Naive thymus-derived CD4-positive, alpha-beta T cell (primary cell): Measurements from ENCODE around the gene FTCD. TPM values are rescaled to one million over a fixed set of nuclear protein-coding genes. Genes with fewer than 3 reads are reported as not detected.

Experiments used
- ATAC-seq: fragments of 150-1000 bp; cut with Tn5 transposase; 2 replicates; pipeline ENCODE4 v1.10.0; 2021; ENCODE audit warnings: mild to moderate bottlenecking, moderate library complexity
- CTCF ChIA-PET: fragments of 350-600 bp; sonication (Branson Sonifier 250); formaldehyde crosslinking; loops from one replicate; lab custom pipeline; 2021; ENCODE audit warnings: antibody characterized with exemption; lab: Charles Lee
- POLR2A ChIA-PET: fragments of 350-600 bp; sonication (Branson Sonifier 250); formaldehyde crosslinking; loops from one replicate; lab custom pipeline; 2021; ENCODE audit warnings: antibody characterized with exemption, inconsistent platforms; lab: Charles Lee
- DNase-seq, 9 donors: peaks; one replicate each; pipeline versions ENCODE4 v3.0.0 to v3.0.0-alpha.2; 2020 to 2022; ENCODE audit warnings: mixed read lengths in 1 of 9
- H3K27ac ChIP-seq: one replicate; pipeline ENCODE4 v1.7.0; 2013; ENCODE audit warnings: mild to moderate bottlenecking, low read depth, low read length, moderate library complexity
- H3K27me3 ChIP-seq, 2 donors: one replicate each; pipeline ENCODE4 v1.7.0; 2013; ENCODE audit warnings: low read length in 2 of 2, mild to moderate bottlenecking in 2 of 2, moderate library complexity in 2 of 2; ENCODE audit not compliant: control insufficient read depth in 2 of 2, insufficient read depth in 2 of 2
- H3K36me3 ChIP-seq, 3 experiments: 1 replicate in 2 of 3; 2 replicates in 1 of 3; pipeline ENCODE4 v1.7.0; 2013; ENCODE audit warnings: low read length in 3 of 3, mild to moderate bottlenecking in 3 of 3, moderate library complexity in 1 of 3; ENCODE audit not compliant: insufficient read depth in 3 of 3, control insufficient read depth in 2 of 3
- H3K4me1 ChIP-seq, 2 donors: one replicate each; pipeline ENCODE4 v1.7.0; 2013; ENCODE audit warnings: low read length in 2 of 2, mild to moderate bottlenecking in 2 of 2, moderate library complexity in 1 of 2; ENCODE audit not compliant: control insufficient read depth in 2 of 2, insufficient read depth in 2 of 2
- H3K4me3 ChIP-seq: 2 replicates; pipeline ENCODE4 v1.7.0; 2013; ENCODE audit warnings: mild to moderate bottlenecking, low read length
- H3K9me3 ChIP-seq, 3 experiments: 1 replicate in 2 of 3; 2 replicates in 1 of 3; pipeline ENCODE4 v1.7.0; 2013; ENCODE audit warnings: low read length in 3 of 3; ENCODE audit not compliant: control insufficient read depth in 2 of 3
- H3K27ac Mint-ChIP-seq, 9 donors: one replicate each; pipeline ENCODE4 v1.8.0; 2020 to 2022; ENCODE audit warnings: mixed read lengths in 9 of 9, mild to moderate bottlenecking in 8 of 9, moderate library complexity in 5 of 9, inconsistent platforms in 2 of 9
- H3K27me3 Mint-ChIP-seq, 5 donors: one replicate each; pipeline ENCODE4 v1.8.0; 2021 to 2022; ENCODE audit warnings: mixed read lengths in 5 of 5, mild to moderate bottlenecking in 1 of 5
- H3K36me3 Mint-ChIP-seq, 5 donors: one replicate each; pipeline ENCODE4 v1.8.0; 2020 to 2022; ENCODE audit warnings: mixed read lengths in 5 of 5, mild to moderate bottlenecking in 3 of 5, inconsistent platforms in 1 of 5
- H3K4me1 Mint-ChIP-seq, 7 donors: one replicate each; pipeline ENCODE4 v1.8.0; 2020 to 2022; ENCODE audit warnings: mixed read lengths in 7 of 7, mild to moderate bottlenecking in 3 of 7, inconsistent platforms in 1 of 7
- H3K4me3 Mint-ChIP-seq, 10 donors: one replicate each; pipeline ENCODE4 v1.8.0; 2020 to 2022; ENCODE audit warnings: mild to moderate bottlenecking in 10 of 10, mixed read lengths in 10 of 10, moderate library complexity in 6 of 10, inconsistent platforms in 2 of 10
- H3K9me3 Mint-ChIP-seq, 11 donors: one replicate each; pipeline ENCODE4 v1.8.0; 2020 to 2022; ENCODE audit warnings: mixed read lengths in 11 of 11, mild to moderate bottlenecking in 4 of 11, inconsistent platforms in 1 of 11, moderate library complexity in 1 of 11
- intact Hi-C, 2 donors: fragments of 100-400 bp; cut with micrococcal nuclease; formaldehyde crosslinking; loops; one replicate each; pipeline ENCODE4 v1.15.1; 2023
- polyA plus RNA-seq, 2 donors: library from polyadenylated mRNA; unstranded; fragments of 300-500 nt; fragmentation: Illumina TruSeq; gene quantifications; one replicate each; pipeline ENCODE4 v1.2.3, GENCODE V29; 2021
- total RNA-seq, 6 experiments: library from RNA in 5 of 6; stranded (reverse) in 5 of 6; gene quantifications; 1 replicate in 5 of 6; 2 replicates in 1 of 6; pipeline ENCODE4 v1.2.3 and lab custom pipeline; 2021 to 2026

The FTCD gene
- total and polyA plus RNA-seq, 7 experiments from 2014 or later = 0.29 to 5.7 (median 2.0) TPM; not detected in 2

DNA sequence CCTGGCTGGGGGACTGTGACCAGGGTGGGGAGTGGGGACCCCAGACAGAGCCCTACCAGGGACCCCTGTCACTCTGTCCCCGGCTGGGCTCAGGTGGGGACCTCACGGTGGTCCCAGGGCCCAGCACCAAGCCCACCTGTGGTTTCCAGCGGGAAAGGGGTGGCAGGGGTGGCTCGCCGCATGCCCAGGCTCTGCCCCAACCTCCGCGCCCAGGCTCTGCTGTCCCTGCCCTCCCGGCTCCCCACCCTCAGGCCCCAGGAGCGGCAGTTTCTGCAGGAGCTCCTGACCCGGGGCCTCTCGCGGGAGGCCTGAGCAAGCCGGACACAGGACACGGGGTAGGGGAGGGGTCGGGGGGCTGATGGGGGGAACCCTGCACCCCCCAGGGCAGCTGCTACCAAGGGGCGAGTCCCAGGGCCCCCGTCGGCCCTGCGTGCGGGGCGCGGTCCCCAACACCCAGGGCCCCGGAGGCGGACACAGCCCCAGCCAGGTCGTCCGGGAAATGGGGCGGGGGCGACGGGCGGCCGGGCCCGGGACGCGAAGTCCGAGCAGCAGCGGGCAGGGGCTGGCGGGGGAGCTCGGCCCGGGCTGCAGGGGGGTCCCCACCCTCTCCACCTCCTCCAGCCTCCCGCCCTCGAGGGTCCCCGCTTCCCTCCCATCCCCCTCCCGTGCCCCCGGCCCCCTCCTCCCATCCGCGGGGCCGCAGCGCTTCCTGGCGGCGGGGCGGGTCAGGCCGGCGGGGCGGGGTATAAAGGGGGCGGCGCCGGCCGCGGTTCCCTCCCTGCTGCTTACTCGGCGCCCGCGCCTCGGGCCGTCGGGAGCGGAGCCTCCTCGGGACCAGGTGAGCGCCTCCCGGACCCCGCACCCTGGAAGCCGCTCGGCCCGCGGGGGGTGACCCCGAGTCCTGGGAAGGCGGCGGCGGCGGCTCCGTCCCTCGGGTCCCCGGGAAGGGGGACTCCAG is 57.8 kb downstream of the FTCD start, which contains the start of gene COL6A2:
COL6A2 (plus strand) TSS at position 777 of the 958 bp plus-strand sequence.
- Histone ChIP-seq H3K36me3 (no peaks in the 10 kb centered on the region), H3K27ac (peak within 1 kb of the TSS; percentile 57), H3K4me1 (peaks cover 0 to 21% of the 10 kb centered on the region in 2 donors), H3K4me3 (no peak within 1 kb of the TSS), H3K9me3 (no peaks in the 10 kb centered on the region), H3K27me3 (no peaks in the 10 kb centered on the region)
- peaks cover 0 to 34% (median 26%) of the 10 kb centered on the region in 5 donors for H3K27me3 Mint-ChIP-seq
- H3K9me3 Mint-ChIP-seq = peaks cover 0 to 14% (median 5%) of the 10 kb centered on the region in 11 donors
- H3K4me3 Mint-ChIP-seq = peak within 1 kb of the TSS; percentile 60 to 81 (median 71)
- peak in 8 of 9 donors; percentile 35 to 67 (median 48) for DNase-seq
- H3K4me1 Mint-ChIP-seq = peaks cover 0 to 18% (median 4%) of the 10 kb centered on the region in 7 donors
- H3K27ac Mint-ChIP-seq = peak within 1 kb of the TSS in 6 of 9 donors; percentile 3 to 82 (median 31)
- peak; percentile 87 for ATAC-seq
- CTCF ChIA-PET = no interaction called here
- intact Hi-C loops = loop anchor here (1.0 to 10.0 kb wide), 3 partner anchors 123 to 130 kb away; partner anchors contain the start of gene LSS (in 1 of the 2)
- POLR2A ChIA-PET = interaction anchor here (0.6 kb wide), 1 partner anchor 21 kb away, joined by 3 read pairs; no protein-coding TSS in a partner anchor
- H3K36me3 Mint-ChIP-seq = peaks cover 0 to 16% (median 3%) of the 10 kb centered on the region in 5 donors

- Mint-ChIP-seq H3K4me1 (peaks cover 0 to 18% (median 4%) of the 10 kb centered on the region in 7 donors), H3K27ac (peak overlapping the region in 6 of 9 donors; percentile 3 to 82 (median 31)), H3K36me3 (peaks cover 0 to 7% (median 0%) of the 10 kb centered on the region in 5 donors), H3K27me3 (peaks cover 0 to 27% (median 20%) of the 10 kb centered on the region in 5 donors), H3K4me3 (peak overlapping the region; percentile 38 to 81 (median 62)), H3K9me3 (peaks cover 0 to 5% (median 0%) of the 10 kb centered on the region in 11 donors)
- DNase-seq (peak in 2 of 9 donors; percentile 6 to 21), ATAC-seq (no peak)
- no peaks in the 10 kb centered on the region for H3K9me3 ChIP-seq
- peak overlapping the region; percentile 7 for H3K27ac ChIP-seq
- no peaks in the 10 kb centered on the region for H3K36me3 ChIP-seq
- no peak overlapping the region for H3K4me3 ChIP-seq
- ChIA-PET CTCF (no interaction called here), POLR2A (no interaction called here)
- intact Hi-C loops = loop anchor here (5.0 to 10.0 kb wide), 2 partner anchors 122 to 131 kb away; partner anchors contain the start of gene LSS (in 1 of the 2)
- no peaks in the 10 kb centered on the region for H3K27me3 ChIP-seq
- peaks cover 0 to 21% of the 10 kb centered on the region in 2 donors for H3K4me1 ChIP-seq
Measured at GRCh38 chr21:46096596-46097335, 58.6 kb downstream of the FTCD start.

DNA sequence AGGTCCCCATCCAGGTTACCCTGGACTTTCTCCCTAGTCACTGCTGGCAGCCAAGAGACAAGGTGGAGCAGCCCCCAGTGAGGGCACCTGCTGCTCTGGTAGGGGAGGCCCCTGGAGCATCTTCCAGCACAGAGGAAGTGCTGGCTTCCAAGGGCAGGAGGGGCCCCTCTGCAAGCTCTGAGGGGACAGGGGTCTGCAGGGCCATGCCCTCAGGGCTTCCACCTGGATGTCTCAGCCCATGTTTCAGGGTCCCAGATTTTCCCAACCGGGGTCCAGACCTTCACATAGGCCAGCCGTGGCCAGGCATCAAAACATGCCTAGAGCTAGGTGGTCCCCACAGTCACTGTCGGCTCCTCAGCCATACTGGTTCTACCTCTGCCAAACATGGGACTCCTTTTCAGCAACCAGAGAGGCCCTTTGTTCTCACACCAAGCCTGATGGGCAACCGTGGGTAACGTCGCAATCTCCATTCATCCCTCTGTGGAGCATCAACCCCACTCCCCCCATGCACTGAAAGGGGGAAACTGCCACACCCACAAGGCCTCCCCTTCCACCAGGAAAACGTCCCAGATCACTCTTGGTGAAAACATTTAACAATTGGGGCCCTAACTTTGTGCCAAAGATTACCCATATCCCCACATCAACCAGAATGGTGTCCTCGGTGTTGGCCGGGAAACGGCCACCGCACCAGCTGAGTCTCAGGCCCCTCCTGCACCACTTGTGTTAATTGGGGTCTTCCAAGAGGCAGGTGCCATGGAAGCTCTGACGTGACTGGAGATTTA is 59.4 kb downstream of the FTCD start:
- Mint-ChIP-seq H3K27me3 (peaks cover 0 to 19% (median 13%) of the 10 kb centered on the region in 5 donors), H3K4me1 (peaks cover 0 to 13% (median 5%) of the 10 kb centered on the region in 7 donors), H3K27ac (peak overlapping the region in 2 of 9 donors; percentile 21 to 36), H3K36me3 (no peaks in the 10 kb centered on the region), H3K9me3 (peaks cover 0 to 4% (median 0%) of the 10 kb centered on the region in 11 donors), H3K4me3 (peak overlapping the region in 9 of 10 donors; percentile 6 to 81 (median 54))
- H3K9me3 ChIP-seq = no peaks in the 10 kb centered on the region
- ATAC-seq = no peak
- POLR2A ChIA-PET = no interaction called here
- H3K4me3 ChIP-seq = no peak overlapping the region
- DNase-seq = peak in 2 of 9 donors; percentile 5 to 16
- CTCF ChIA-PET = no interaction called here
- peaks cover 0 to 21% of the 10 kb centered on the region in 2 donors for H3K4me1 ChIP-seq
- no peaks in the 10 kb centered on the region for H3K27me3 ChIP-seq
- intact Hi-C loops = loop anchor here (5.0 to 10.0 kb wide), 2 partner anchors 121 to 131 kb away; partner anchors contain the start of gene LSS (in 1 of the 2)
- no peak overlapping the region for H3K27ac ChIP-seq
- no peaks in the 10 kb centered on the region for H3K36me3 ChIP-seq

GRCh38 chr21:46095083-46095719 is 60.2 kb downstream of the FTCD start:
- Histone ChIP-seq H3K4me1 (peaks cover 0 to 20% of the 10 kb centered on the region in 2 donors), H3K27ac (no peak overlapping the region), H3K4me3 (no peak overlapping the region), H3K36me3 (no peaks in the 10 kb centered on the region), H3K9me3 (no peaks in the 10 kb centered on the region), H3K27me3 (no peaks in the 10 kb centered on the region)
- Mint-ChIP-seq H3K9me3 (peaks cover 0 to 10% (median 4%) of the 10 kb centered on the region in 11 donors), H3K36me3 (peaks cover 0 to 1% (median 0%) of the 10 kb centered on the region in 5 donors), H3K27ac (peak overlapping the region in 1 of 9 donors; percentile 66), H3K27me3 (peaks cover 0 to 11% (median 5%) of the 10 kb centered on the region in 5 donors), H3K4me3 (peak overlapping the region in 2 of 10 donors; percentile 13 to 20), H3K4me1 (peaks cover 0 to 6% (median 5%) of the 10 kb centered on the region in 7 donors)
- POLR2A ChIA-PET = no interaction called here
- DNase-seq (peak in 1 of 9 donors; percentile 13), ATAC-seq (no peak)
- CTCF ChIA-PET = no interaction called here
- intact Hi-C loops = loop anchor here (5.0 to 10.0 kb wide), 2 partner anchors 120 to 132 kb away; partner anchors contain the start of gene LSS (in 1 of the 2)

DNA sequence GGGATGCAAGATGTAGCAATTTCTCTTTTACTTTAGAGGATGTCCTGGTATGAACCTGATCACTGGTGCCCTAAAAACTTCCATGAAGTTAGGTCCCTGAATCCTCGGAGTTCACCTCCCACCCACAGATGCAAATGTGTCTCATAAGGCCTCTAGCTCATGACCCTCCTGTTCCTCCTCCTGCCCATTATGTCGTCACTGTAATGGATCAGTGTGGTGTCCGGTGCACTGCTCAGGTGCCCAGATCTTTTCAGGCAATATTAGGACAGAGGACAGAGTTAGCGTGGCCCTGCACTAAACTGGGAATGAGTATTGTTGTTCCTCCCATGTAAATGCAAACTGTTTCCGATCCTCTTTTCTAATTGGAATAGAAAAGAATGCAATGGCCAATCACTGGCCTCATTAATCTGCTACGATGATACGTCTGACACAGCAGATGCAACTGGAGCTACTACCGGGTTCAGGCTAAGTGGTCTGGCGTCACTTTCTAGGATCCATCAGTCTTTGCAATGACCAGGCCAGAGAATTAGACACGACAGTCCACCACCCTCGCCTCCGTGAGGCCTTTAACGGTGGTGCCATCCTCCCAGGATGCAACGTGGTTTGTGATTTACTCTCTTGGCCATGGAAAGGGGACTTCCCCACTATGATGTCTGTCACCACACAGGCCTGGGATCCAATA is 60.8 kb downstream of the FTCD start:
- Mint-ChIP-seq H3K4me1 (peaks cover 0 to 6% (median 5%) of the 10 kb centered on the region in 7 donors), H3K9me3 (peaks cover 0 to 14% (median 4%) of the 10 kb centered on the region in 11 donors), H3K27me3 (peaks cover 0 to 6% (median 0%) of the 10 kb centered on the region in 5 donors), H3K27ac (peak overlapping the region in 1 of 9 donors; percentile 21), H3K4me3 (peak overlapping the region in 1 of 10 donors; percentile 13), H3K36me3 (peaks cover 0 to 1% (median 0%) of the 10 kb centered on the region in 5 donors)
- peaks cover 0 to 19% of the 10 kb centered on the region in 2 donors for H3K4me1 ChIP-seq
- CTCF ChIA-PET = no interaction called here
- POLR2A ChIA-PET = no interaction called here
- no peaks in the 10 kb centered on the region for H3K27me3 ChIP-seq
- peak in 1 of 9 donors; percentile 11 for DNase-seq
- H3K9me3 ChIP-seq = no peaks in the 10 kb centered on the region
- no peak for ATAC-seq
- H3K4me3 ChIP-seq = no peak overlapping the region
- H3K27ac ChIP-seq = no peak overlapping the region
- intact Hi-C loops = loop anchor here (5.0 to 10.0 kb wide), 2 partner anchors 120 to 133 kb away; partner anchors contain the start of gene LSS (in 1 of the 2)
- no peaks in the 10 kb centered on the region for H3K36me3 ChIP-seq
